ENCODE data around the gene CDC42. TPM values are rescaled to one million over a fixed set of nuclear protein-coding genes. Genes with fewer than 3 reads are reported as not detected.
A peak's percentile ranks its signal among the peaks of the same experiment; 100 is the strongest.

CDC42 gene
- total and polyA plus RNA-seq, 7 donors: 173 to 375 (median 246) TPM

DNA sequence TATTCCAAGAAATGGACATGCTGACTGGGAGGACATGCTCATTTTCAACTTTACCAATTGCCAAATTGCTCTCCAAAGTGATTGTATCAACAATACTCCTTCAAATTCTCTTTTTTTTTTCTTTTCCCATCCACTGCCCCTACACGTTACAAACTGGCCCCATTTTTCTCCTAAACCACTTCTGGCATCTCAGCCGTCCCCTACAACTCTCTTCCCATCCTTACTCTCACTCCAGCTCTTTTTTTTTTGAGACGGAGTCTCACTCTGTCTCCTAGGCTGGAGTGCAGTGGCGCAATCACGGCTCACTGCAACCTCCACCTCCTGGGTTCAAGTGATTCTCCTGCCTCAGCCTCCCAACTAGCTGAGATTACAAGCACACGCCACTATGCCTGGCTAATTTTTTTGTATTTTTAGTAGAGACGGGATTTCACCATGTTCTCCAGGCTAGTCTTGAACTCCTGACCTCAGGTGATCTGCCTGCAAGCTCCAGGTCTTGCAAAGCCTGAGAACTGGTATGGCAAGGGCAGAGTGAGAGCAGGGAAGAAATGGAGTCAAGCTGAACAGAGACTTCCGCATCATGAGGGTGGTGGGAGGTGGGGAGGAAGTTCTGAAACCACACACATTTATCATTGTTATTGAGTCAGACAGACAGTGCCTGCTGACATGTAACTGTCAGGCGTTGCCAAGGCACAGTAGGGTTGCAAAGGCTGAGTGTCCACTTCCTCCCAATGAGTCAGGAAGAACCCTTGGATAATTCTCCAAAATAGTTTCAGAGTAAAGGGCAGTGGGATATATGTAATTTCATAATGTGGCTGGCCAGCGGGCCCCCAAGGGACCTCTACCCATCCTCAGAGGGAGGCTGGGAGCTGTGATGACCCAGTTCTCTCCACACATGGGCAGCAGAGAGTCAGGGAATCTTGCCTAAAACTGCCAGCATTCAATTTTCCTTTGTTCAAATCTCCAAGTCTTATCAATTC is 33.6 kb upstream of the CDC42 start:
- peak; percentile 71 for DNase-seq
- peaks cover 0 to 1% (median under 1%) of the 10 kb centered on the region in 4 donors for H3K4me1 ChIP-seq
- no peak overlapping the region for H3K4me3 ChIP-seq
- no peaks in the 10 kb centered on the region for H3K27me3 ChIP-seq
- peak overlapping the region in 2 of 4 donors; percentile 21 to 27 for H3K27ac ChIP-seq
- intact Hi-C loops (cut with DNase I): no loop called here
- H3K9me3 ChIP-seq: no peaks in the 10 kb centered on the region
- no peak for TF ChIP-seq POLR2AphosphoS5 (IDR thresholded peaks at IDR 0.05)
- TF ChIP-seq EP300 (IDR thresholded peaks at IDR 0.05): no peak
- TF ChIP-seq, protein P1, sequence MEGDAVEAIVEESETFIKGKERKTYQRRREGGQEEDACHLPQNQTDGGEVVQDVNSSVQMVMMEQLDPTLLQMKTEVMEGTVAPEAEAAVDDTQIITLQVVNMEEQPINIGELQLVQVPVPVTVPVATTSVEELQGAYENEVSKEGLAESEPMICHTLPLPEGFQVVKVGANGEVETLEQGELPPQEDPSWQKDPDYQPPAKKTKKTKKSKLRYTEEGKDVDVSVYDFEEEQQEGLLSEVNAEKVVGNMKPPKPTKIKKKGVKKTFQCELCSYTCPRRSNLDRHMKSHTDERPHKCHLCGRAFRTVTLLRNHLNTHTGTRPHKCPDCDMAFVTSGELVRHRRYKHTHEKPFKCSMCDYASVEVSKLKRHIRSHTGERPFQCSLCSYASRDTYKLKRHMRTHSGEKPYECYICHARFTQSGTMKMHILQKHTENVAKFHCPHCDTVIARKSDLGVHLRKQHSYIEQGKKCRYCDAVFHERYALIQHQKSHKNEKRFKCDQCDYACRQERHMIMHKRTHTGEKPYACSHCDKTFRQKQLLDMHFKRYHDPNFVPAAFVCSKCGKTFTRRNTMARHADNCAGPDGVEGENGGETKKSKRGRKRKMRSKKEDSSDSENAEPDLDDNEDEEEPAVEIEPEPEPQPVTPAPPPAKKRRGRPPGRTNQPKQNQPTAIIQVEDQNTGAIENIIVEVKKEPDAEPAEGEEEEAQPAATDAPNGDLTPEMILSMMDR (IDR thresholded peaks at IDR 0.05): no peak
- no peak for TF ChIP-seq POLR2A (IDR thresholded peaks at IDR 0.05)
- H3K36me3 ChIP-seq: no peaks in the 10 kb centered on the region
- WGBS, 2 donors: 60 to 72% methylated on average over 10 of the region's 10 CpGs

DNA sequence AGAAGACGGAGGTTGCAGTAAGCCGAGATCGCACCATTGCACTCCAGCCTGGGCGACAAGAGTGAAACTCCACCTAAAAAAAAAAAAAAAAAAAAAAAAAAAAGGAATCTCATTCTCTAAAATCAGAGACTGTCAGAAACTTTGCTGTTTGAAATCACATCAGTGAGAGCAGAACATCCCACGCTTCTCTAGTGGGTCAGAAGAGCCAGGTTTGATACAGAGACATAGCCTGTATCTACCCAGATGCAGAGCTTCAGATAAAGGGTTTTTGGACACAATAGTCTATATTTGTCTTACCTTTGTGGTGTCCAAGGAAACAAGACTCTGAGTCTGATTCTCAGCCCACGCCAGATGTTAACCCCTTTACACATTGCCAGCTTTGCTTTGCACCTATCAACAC is 31.4 kb upstream of the CDC42 start:
- Histone ChIP-seq H3K27me3 (no peaks in the 10 kb centered on the region), H3K9me3 (no peaks in the 10 kb centered on the region), H3K4me1 (peaks cover 0 to 14% (median 7%) of the 10 kb centered on the region in 4 donors), H3K36me3 (no peaks in the 10 kb centered on the region), H3K4me3 (no peak overlapping the region), H3K27ac (no peak overlapping the region)
- intact Hi-C loops (cut with DNase I): no loop called here
- TF ChIP-seq POLR2AphosphoS5 (IDR thresholded peaks at IDR 0.05) (no peak), POLR2A (IDR thresholded peaks at IDR 0.05) (no peak), EP300 (IDR thresholded peaks at IDR 0.05) (no peak)
- TF ChIP-seq, protein P1 (IDR thresholded peaks at IDR 0.05): no peak
- DNase-seq: no peak
- 95% methylated on average over 6 of the region's 6 CpGs for WGBS, 2 donors

DNA sequence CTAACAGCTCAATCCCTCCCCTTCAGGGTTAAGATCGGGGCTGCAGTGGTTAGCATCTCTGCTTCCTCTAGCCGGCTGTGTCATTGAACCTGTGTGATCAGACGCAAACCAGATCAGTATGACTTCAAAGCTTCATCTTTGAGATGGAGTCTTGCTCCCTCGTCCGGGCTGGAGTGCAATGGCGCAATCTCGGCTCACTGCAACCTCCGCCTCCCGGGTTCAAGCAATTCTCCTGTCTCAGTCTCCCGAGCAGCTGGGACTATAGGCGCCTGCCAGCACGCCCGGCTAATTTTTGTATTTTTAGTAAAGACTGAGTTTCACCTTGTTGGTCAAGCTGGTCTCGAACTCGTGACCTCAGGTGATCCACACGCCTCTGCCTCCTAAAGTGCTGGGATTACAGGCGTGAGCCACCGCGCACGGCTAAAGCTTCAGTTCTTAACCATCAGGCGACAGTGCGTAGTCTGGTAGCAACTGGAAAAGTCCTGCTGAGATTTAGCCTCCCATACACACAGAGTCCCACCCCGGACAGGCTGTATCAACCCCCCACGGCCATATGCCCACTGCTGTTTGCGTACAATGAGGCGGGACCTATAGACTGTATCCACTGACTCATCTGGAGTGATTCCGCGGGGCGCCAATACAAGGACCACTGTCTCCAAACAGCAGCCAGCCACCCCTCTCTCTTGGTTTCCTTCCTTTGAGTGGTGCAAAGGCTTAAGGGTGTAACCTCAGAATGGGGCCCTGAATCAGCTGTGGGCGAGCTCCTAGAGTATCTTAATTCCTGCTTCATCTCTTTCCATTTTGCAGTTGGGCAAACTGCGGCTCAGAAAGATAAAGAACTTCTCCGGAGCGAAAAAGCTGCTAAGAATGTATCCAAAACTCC is 27.8 kb upstream of the CDC42 start:
- WGBS, 2 donors: 3% methylated on average over 33 of the region's 33 CpGs
- intact Hi-C loops (cut with DNase I): loop anchor here (5.0 kb wide), 1 partner anchor 242 kb away; the partner anchor contains the start of gene USP48
- no peak for TF ChIP-seq EP300 (IDR thresholded peaks at IDR 0.05)
- TF ChIP-seq POLR2A (IDR thresholded peaks at IDR 0.05): no peak
- TF ChIP-seq POLR2AphosphoS5 (IDR thresholded peaks at IDR 0.05): peak in 1 of 4 donors; percentile 3

DNA sequence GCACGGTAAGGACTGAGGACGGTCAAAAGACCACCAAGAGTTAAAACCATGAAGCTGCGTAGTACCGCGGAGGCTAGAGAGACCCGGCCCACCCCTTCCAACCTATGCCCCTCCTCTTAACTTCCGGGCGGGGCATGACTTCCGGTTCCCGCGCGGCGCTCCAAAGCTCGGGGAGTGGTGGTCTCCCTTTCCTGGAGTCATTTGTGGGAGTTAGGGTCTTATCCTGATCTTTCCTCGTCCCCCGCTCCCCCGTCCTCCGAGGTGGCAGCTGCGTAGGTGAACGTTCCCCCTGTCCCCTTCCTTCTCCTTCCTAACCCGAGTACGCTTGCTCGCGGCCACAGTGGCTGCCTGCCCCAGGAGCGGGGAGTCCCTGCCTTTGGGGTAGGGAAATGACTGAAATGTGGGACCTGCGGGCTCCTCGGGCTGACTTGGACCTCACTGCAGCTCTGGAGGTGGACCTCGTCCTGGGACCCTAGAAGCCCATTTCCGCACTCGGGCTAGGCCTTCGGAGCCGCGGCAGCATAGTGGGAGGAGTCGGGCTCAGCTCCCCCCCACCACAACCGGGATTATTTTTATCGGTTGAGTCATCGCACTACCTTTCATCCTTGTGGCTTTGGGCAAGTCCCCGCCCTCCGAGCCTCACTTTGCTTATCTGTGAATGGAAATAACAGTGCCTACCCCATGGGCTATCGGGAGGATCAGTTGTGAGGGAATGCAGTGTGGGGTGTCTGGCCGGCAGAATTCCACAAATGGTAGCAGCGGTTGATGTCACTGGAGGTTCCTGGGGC is 26.9 kb upstream of the CDC42 start:
- Histone ChIP-seq H3K4me3 (peak overlapping the region; percentile 89 to 98 (median 96)), H3K36me3 (no peaks in the 10 kb centered on the region), H3K4me1 (peaks cover 0 to 29% (median 12%) of the 10 kb centered on the region in 4 donors), H3K27ac (peak overlapping the region; percentile 99 to 100 (median 99)), H3K9me3 (no peaks in the 10 kb centered on the region), H3K27me3 (no peaks in the 10 kb centered on the region)
- intact Hi-C loops (cut with DNase I): loop anchor here (5.0 kb wide), 1 partner anchor 243 kb away; the partner anchor contains the start of gene USP48
- 0 to 1% methylated on average over 42 of the region's 42 CpGs for WGBS, 2 donors
- peak; percentile 93 for DNase-seq
- peak; percentile 93 to 96 for TF ChIP-seq POLR2A (IDR thresholded peaks at IDR 0.05)
- TF ChIP-seq, protein P1 (IDR thresholded peaks at IDR 0.05): no peak
- TF ChIP-seq EP300 (IDR thresholded peaks at IDR 0.05): no peak
- peak; percentile 82 to 99 (median 97) for TF ChIP-seq POLR2AphosphoS5 (IDR thresholded peaks at IDR 0.05)

More for the DNA sequence above, 27.8 kb upstream of the CDC42 start:
- H3K9me3 ChIP-seq: no peaks in the 10 kb centered on the region
- no peaks in the 10 kb centered on the region for H3K36me3 ChIP-seq
- peak overlapping the region; percentile 89 to 98 (median 96) for H3K4me3 ChIP-seq
- H3K4me1 ChIP-seq: peaks cover 0 to 22% (median 12%) of the 10 kb centered on the region in 4 donors
- DNase-seq: peak; percentile 82
- H3K27ac ChIP-seq: peak overlapping the region; percentile 99 to 100 (median 99)
- H3K27me3 ChIP-seq: no peaks in the 10 kb centered on the region
